Measurements from ENCODE around the gene DNAH8. TPM values are rescaled to one million over a fixed set of nuclear protein-coding genes. Genes with fewer than 3 reads are reported as not detected.

The DNAH8 gene
- total RNA-seq, 1 donor from 2014 or later = not detected

GRCh38 chr6:39044181-39044580, 329.1 kb downstream of the DNAH8 start:
- Mint-ChIP-seq H3K9me3 (ENCODE audit: unreplicated experiment) (no peaks in the 10 kb centered on the region), H3K36me3 (ENCODE audit: low read depth, unreplicated experiment) (no peaks in the 10 kb centered on the region), H3K27ac (ENCODE audit: unreplicated experiment) (no peak overlapping the region), H3K27me3 (ENCODE audit: low read depth, unreplicated experiment) (peaks cover 72% of the 10 kb centered on the region), H3K4me3 (ENCODE audit: unreplicated experiment) (no peak overlapping the region), H3K4me1 (ENCODE audit: low read depth, unreplicated experiment) (no peaks in the 10 kb centered on the region)
- H2AFZ ChIP-seq (ENCODE audit: low read depth, low read length) = no peak overlapping the region
- H3K79me2 ChIP-seq (ENCODE audit: insufficient read depth, low read length) = no peaks in the 10 kb centered on the region
- H4K20me1 ChIP-seq (ENCODE audit: insufficient read depth, low read length) = no peaks in the 10 kb centered on the region
- TF ChIP-seq CTCF (IDR thresholded peaks at IDR 0.05; ENCODE audit: insufficient read depth, low read depth, low read length) (no peak), EZH2 (IDR thresholded peaks at IDR 0.05; ENCODE audit: insufficient read depth, low read length) (no peak)
- H3K4me2 ChIP-seq (ENCODE audit: low read length) = no peak overlapping the region
- no peaks in the 10 kb centered on the region for H3K36me3 ChIP-seq (ENCODE audit: insufficient read depth, low read length)
- H3K4me1 ChIP-seq (ENCODE audit: insufficient read depth, low read length) = no peaks in the 10 kb centered on the region
- FAIRE-seq (no peak), DNase-seq (ENCODE audit: low read depth) (no peak)
- H3K9ac ChIP-seq (ENCODE audit: low read length) = no peak overlapping the region
- H3K27me3 ChIP-seq (ENCODE audit: insufficient read depth, low read length) = peaks cover 16% of the 10 kb centered on the region
- no peaks in the 10 kb centered on the region for H3K9me3 ChIP-seq (ENCODE audit: insufficient read depth, low read depth, low read length)
- no peak overlapping the region for H3K4me3 ChIP-seq (ENCODE audit: insufficient read depth, low read depth, low read length)
- no peak overlapping the region for H3K27ac ChIP-seq (ENCODE audit: low read depth, low read length)

- DNase-seq (ENCODE audit: low read depth) (no peak), FAIRE-seq (no peak)
- H3K4me3 Mint-ChIP-seq (ENCODE audit: unreplicated experiment) = peak overlapping the region; percentile 20
- peaks cover 13% of the 10 kb centered on the region for H3K4me1 Mint-ChIP-seq (ENCODE audit: low read depth, unreplicated experiment)
- H3K4me3 ChIP-seq (ENCODE audit: insufficient read depth, low read depth, low read length) = no peak overlapping the region
- H3K36me3 ChIP-seq (ENCODE audit: insufficient read depth, low read length) = no peaks in the 10 kb centered on the region
- peaks cover 52% of the 10 kb centered on the region for H3K27me3 Mint-ChIP-seq (ENCODE audit: low read depth, unreplicated experiment)
- no peak overlapping the region for H2AFZ ChIP-seq (ENCODE audit: low read depth, low read length)
- H3K79me2 ChIP-seq (ENCODE audit: insufficient read depth, low read length) = no peaks in the 10 kb centered on the region
- H3K27me3 ChIP-seq (ENCODE audit: insufficient read depth, low read length) = peaks cover 16% of the 10 kb centered on the region
- no peaks in the 10 kb centered on the region for H4K20me1 ChIP-seq (ENCODE audit: insufficient read depth, low read length)
- H3K9me3 ChIP-seq (ENCODE audit: insufficient read depth, low read depth, low read length) = no peaks in the 10 kb centered on the region
- H3K9me3 Mint-ChIP-seq (ENCODE audit: unreplicated experiment) = no peaks in the 10 kb centered on the region
- H3K27ac ChIP-seq (ENCODE audit: low read depth, low read length) = no peak overlapping the region
- no peak overlapping the region for H3K9ac ChIP-seq (ENCODE audit: low read length)
- H3K4me2 ChIP-seq (ENCODE audit: low read length) = no peak overlapping the region
- no peak overlapping the region for H3K27ac Mint-ChIP-seq (ENCODE audit: unreplicated experiment)
- TF ChIP-seq EZH2 (IDR thresholded peaks at IDR 0.05; ENCODE audit: insufficient read depth, low read length) = no peak
- no peak for TF ChIP-seq CTCF (IDR thresholded peaks at IDR 0.05; ENCODE audit: insufficient read depth, low read depth, low read length)
- H3K4me1 ChIP-seq (ENCODE audit: insufficient read depth, low read length) = no peaks in the 10 kb centered on the region
- H3K36me3 Mint-ChIP-seq (ENCODE audit: low read depth, unreplicated experiment) = no peaks in the 10 kb centered on the region
Observed at GRCh38 chr6:39047434-39048327, 332.6 kb downstream of the DNAH8 start.
